22Rv1 (cell line): ENCODE results near the gene FARP1.

Experiments
- ZFX ChIP-seq: fragments of 450-650 bp; IDR thresholded peaks from 2 replicates; pipeline ENCODE4 v1.6.1; 2017; ENCODE audit warnings: antibody characterized with exemption, borderline replicate concordance
- TF ChIP-seq, protein P1 (sequence below): fragments of 450-650 bp; IDR thresholded peaks from 2 replicates; pipeline ENCODE4 v1.5.1; 2017; ENCODE audit warnings: mild to moderate bottlenecking

DNA sequence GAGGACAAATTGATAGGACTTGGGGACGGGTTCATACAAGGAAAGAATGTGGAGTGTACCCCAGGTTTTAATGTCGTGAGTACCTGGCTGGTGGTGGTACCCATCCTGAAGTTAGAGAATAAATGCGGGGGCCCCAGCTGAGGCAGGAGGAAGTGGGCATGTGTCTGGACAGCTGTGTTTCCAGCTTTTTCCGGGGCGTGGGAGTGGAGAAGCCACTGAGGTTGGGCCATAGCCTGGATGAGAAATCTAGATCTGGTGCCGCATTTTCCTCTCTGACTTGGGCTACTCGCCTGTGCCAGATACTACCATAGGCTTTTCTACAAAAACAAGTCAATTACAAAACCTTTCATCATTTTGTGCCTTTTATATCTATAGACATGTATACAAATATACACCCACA lies 286.6 kb downstream of the FARP1 start:
- TF ChIP-seq, protein P1, sequence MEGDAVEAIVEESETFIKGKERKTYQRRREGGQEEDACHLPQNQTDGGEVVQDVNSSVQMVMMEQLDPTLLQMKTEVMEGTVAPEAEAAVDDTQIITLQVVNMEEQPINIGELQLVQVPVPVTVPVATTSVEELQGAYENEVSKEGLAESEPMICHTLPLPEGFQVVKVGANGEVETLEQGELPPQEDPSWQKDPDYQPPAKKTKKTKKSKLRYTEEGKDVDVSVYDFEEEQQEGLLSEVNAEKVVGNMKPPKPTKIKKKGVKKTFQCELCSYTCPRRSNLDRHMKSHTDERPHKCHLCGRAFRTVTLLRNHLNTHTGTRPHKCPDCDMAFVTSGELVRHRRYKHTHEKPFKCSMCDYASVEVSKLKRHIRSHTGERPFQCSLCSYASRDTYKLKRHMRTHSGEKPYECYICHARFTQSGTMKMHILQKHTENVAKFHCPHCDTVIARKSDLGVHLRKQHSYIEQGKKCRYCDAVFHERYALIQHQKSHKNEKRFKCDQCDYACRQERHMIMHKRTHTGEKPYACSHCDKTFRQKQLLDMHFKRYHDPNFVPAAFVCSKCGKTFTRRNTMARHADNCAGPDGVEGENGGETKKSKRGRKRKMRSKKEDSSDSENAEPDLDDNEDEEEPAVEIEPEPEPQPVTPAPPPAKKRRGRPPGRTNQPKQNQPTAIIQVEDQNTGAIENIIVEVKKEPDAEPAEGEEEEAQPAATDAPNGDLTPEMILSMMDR: no peak
- TF ChIP-seq ZFX: no peak
